Osteocyte (in vitro differentiated cells): ENCODE data around the gene PLEKHG4B. TPM values are rescaled to one million over a fixed set of nuclear protein-coding genes. Genes with fewer than 3 reads are reported as not detected.
A peak's percentile ranks its signal among the peaks of the same experiment; 100 is the strongest.
"Not testable (repeated sequence)": the region's sequence is repeated elsewhere in the genome, so short reads cannot be mapped to it uniquely, and the experiment has no call there.

Source experiments
- DNase-seq: peaks from one replicate; pipeline ENCODE4 v3.0.0; 2021; ENCODE audit warnings: mixed read lengths; ENCODE audit not compliant: unreplicated experiment; ENCODE audit errors: extremely low spot score
- H3K27ac Mint-ChIP-seq: one replicate; pipeline ENCODE4 v1.8.0; 2021; ENCODE audit warnings: mild to moderate bottlenecking, mixed read lengths; ENCODE audit not compliant: unreplicated experiment
- H3K27me3 Mint-ChIP-seq: one replicate; pipeline ENCODE4 v1.8.0; 2021; ENCODE audit warnings: mixed read lengths; ENCODE audit not compliant: unreplicated experiment
- H3K36me3 Mint-ChIP-seq: one replicate; pipeline ENCODE4 v1.8.0; 2021; ENCODE audit warnings: mixed read lengths; ENCODE audit not compliant: unreplicated experiment
- H3K4me1 Mint-ChIP-seq: one replicate; pipeline ENCODE4 v1.8.0; 2021; ENCODE audit warnings: mixed read lengths; ENCODE audit not compliant: unreplicated experiment
- H3K4me3 Mint-ChIP-seq: one replicate; pipeline ENCODE4 v1.8.0; 2021; ENCODE audit warnings: mild to moderate bottlenecking, moderate library complexity, mixed read lengths; ENCODE audit not compliant: unreplicated experiment
- H3K9me3 Mint-ChIP-seq: one replicate; pipeline ENCODE4 v1.8.0; 2021; ENCODE audit warnings: mixed read lengths; ENCODE audit not compliant: unreplicated experiment
- total RNA-seq: library from RNA; stranded (reverse); gene quantifications from 2 replicates; pipeline ENCODE4 v1.2.1, GENCODE V29; 2021
- TF ChIP-seq, protein P1 (sequence below): fragments of 200-600 bp; sonication (generic); IDR thresholded peaks from 2 replicates; pipeline ENCODE4 v1.5.0; 2021; ENCODE audit warnings: antibody characterized with exemption, mild to moderate bottlenecking, moderate library complexity

The PLEKHG4B gene
- total RNA-seq, 1 donor from 2014 or later, result 4.5 TPM

DNA sequence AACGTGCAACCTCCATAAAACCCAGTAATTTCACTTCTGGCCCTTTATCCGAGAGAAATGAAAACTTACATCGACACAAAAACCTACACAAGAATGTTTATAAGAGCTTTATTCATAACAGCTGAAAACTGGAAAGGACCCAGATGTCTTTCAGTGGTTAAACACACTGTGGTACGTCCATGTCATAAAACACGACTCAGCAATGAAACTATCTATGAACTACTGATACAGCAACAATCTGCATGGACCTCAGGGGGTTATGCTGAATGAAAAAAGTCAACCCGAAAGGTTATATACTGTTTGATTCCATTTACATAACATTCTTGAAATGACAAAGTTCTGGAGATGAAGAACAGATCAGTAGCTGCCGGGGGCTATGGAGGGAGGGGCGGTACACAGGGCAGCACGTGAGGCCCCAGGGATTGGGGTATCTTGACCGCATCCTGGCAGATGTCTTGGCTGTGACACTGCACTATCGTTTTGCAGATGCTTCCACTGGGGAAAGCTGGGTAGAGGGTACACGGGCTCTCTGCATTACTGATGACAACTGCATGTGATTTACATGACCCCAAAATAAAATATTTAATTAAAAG lies 121.9 kb downstream of the PLEKHG4B start:
- Mint-ChIP-seq H3K27ac (no peak overlapping the region), H3K4me3 (no peak overlapping the region), H3K36me3 (peaks cover 12% of the 10 kb centered on the region), H3K9me3 (no peaks in the 10 kb centered on the region), H3K27me3 (no peaks in the 10 kb centered on the region), H3K4me1 (peaks cover 29% of the 10 kb centered on the region)
- no peak for DNase-seq
- TF ChIP-seq, protein P1, sequence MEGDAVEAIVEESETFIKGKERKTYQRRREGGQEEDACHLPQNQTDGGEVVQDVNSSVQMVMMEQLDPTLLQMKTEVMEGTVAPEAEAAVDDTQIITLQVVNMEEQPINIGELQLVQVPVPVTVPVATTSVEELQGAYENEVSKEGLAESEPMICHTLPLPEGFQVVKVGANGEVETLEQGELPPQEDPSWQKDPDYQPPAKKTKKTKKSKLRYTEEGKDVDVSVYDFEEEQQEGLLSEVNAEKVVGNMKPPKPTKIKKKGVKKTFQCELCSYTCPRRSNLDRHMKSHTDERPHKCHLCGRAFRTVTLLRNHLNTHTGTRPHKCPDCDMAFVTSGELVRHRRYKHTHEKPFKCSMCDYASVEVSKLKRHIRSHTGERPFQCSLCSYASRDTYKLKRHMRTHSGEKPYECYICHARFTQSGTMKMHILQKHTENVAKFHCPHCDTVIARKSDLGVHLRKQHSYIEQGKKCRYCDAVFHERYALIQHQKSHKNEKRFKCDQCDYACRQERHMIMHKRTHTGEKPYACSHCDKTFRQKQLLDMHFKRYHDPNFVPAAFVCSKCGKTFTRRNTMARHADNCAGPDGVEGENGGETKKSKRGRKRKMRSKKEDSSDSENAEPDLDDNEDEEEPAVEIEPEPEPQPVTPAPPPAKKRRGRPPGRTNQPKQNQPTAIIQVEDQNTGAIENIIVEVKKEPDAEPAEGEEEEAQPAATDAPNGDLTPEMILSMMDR, result no peak

GRCh38 chr5:215256-215655 lies 123.3 kb downstream of the PLEKHG4B start:
- Mint-ChIP-seq H3K4me3 (peak overlapping the region; percentile 15), H3K27ac (peak overlapping the region; percentile 69)

DNA sequence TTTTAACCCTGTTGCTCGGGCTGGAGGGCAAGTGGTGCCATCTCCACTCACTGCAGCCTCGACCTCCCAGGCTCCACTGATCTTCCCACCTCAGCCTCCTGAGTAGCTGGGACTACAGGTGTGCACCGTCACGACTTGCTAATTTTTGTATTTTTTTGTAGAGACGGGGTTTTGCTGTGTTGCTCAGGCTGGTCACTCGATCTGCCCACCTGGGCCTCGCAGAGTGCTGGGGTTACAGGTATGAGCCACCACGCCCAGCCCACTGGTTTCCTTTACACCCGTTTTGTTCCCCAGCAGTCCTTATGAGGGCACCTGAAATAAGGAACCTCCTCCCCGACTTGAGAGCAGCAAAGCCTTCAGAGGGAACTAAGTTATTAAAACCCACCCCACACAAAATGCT lies 124.1 kb downstream of the PLEKHG4B start:
- Mint-ChIP-seq H3K4me1 (peaks cover 42% of the 10 kb centered on the region), H3K4me3 (peak overlapping the region; percentile 10), H3K27ac (peak overlapping the region; percentile 69), H3K36me3 (peaks cover 12% of the 10 kb centered on the region)
- H3K27me3 Mint-ChIP-seq, H3K9me3 Mint-ChIP-seq, DNase-seq: not testable (repeated sequence)

More at GRCh38 chr5:215256-215655, 123.3 kb downstream of the PLEKHG4B start:
- not testable (repeated sequence) for H3K9me3 Mint-ChIP-seq, DNase-seq, H3K27me3 Mint-ChIP-seq
- H3K36me3 Mint-ChIP-seq, result peaks cover 12% of the 10 kb centered on the region
- peaks cover 36% of the 10 kb centered on the region for H3K4me1 Mint-ChIP-seq

GRCh38 chr5:217494-218456 lies 125.8 kb downstream of the PLEKHG4B start, which contains the start of the genes CCDC127 and SDHA:
Gene CCDC127 (minus strand): TSS chr5:218153. CDS start chr5:216849, 1,304 bp downstream.
Gene SDHA (plus strand): TSS chr5:218320. CDS start chr5:218356, 36 bp downstream.
- peak within 1 kb of the TSS; percentile 89 for H3K27ac Mint-ChIP-seq
- peaks cover 12% of the 10 kb centered on the region for H3K36me3 Mint-ChIP-seq
- not testable (repeated sequence) for H3K27me3 Mint-ChIP-seq, H3K9me3 Mint-ChIP-seq
- H3K4me3 Mint-ChIP-seq, result peak within 1 kb of the TSS; percentile 94
- H3K4me1 Mint-ChIP-seq, result peaks cover 57% of the 10 kb centered on the region
- TF ChIP-seq, protein P1, result peak; percentile 57
- DNase-seq, result peak; percentile 100

DNA sequence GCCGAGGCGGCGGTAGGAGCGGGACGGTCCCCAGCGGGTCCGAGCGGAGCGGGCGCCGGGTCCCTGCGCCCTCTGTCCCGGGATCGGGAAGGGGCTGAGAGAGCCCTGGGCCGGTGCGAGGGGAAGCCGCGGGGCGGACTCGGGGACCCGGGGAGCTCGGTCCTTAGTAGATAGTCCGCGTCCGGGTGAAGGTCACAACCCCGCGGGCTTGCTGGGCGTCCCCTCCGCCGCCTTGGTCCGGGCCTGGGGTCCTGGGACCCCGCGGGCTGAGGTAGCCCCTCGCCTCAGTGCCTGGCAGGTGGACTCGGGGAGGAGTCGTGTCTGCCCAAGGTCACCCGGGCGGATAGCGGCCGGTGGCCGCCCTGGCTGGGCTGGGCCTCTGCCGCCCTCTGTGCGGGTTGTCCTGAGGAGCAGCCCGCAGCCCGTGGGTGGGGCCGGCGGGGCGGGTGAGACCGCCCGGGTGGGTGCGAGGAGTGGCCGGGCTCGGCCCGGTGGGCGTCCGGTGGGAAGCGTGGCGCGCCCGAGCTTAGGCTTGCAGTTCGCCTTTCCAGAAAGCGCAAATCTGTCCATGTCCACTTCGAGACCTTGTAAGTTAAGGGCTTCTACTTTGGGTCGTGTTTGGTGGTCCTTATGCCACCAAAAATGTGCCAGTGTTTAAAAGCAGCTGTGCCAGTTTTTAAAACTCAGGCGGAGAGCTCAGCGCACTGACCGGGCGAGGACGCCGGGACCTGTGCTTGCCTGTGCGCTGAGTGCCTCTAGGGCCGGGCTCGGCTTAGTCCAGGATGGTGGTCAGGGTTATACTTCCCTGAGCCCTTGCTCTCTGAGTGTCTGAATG lies 126.7 kb downstream of the PLEKHG4B start:
- peaks cover 12% of the 10 kb centered on the region for H3K36me3 Mint-ChIP-seq
- TF ChIP-seq, protein P1, result peak; percentile 4
- peaks cover 66% of the 10 kb centered on the region for H3K4me1 Mint-ChIP-seq
- peak overlapping the region; percentile 94 for H3K4me3 Mint-ChIP-seq
- no peaks in the 10 kb centered on the region for H3K9me3 Mint-ChIP-seq
- peak; percentile 83 for DNase-seq
- no peaks in the 10 kb centered on the region for H3K27me3 Mint-ChIP-seq
- peak overlapping the region; percentile 89 for H3K27ac Mint-ChIP-seq
